ENCODE data around the gene ASPHD1. TPM values are rescaled to one million over a fixed set of nuclear protein-coding genes. Genes with fewer than 3 reads are reported as not detected.

ASPHD1 gene
- total RNA-seq, 4 donors from 2014 or later: 0.40 to 1.2 (median 1.1) TPM; not detected in 1

GRCh38 chr16:29899516-29900101, 679 bp upstream of the ASPHD1 start, which contains the start of gene SEZ6L2:
Gene SEZ6L2, minus strand, starts transcription at chr16:29899550. Its CDS starts 531 bp downstream, at chr16:29899019.
- peak; percentile 86 for DNase-seq
- no peaks in the 10 kb centered on the region for H3K9me3 ChIP-seq
- in situ Hi-C loops (cut with MboI; ENCODE audit: low pct_ligation_motif_present in 1 of 4, low pct_unique_long_range_greater_than_20kb in 1 of 4, low sequenced_read_pairs in 3 of 4): loop anchor here in 1 of 4 donors (25.0 kb wide), 1 partner anchor 138 kb away; the partner anchor contains the start of gene TLCD3B
- WGBS, 2 donors (ENCODE audit: low coverage in 1 of 2): 0 to 4% methylated on average over 2 to 25 of the region's 29 CpGs
- H3K36me3 ChIP-seq: no peaks in the 10 kb centered on the region
- peaks cover 31% of the 10 kb centered on the region for H3K27me3 ChIP-seq
- intact Hi-C loops (cut with DNase I; ENCODE audit: low total_unique reads): no loop called here
- H3K4me1 ChIP-seq: peaks cover 2 to 22% (median 15%) of the 10 kb centered on the region in 4 donors
- TF ChIP-seq POLR2A (IDR thresholded peaks at IDR 0.05): peak; percentile 37
- no peak for TF ChIP-seq EP300 (IDR thresholded peaks at IDR 0.05; ENCODE audit: low read depth)
- TF ChIP-seq POLR2AphosphoS5 (IDR thresholded peaks at IDR 0.05): peak in 2 of 3 donors; percentile 18 to 26
- TF ChIP-seq CTCF (IDR thresholded peaks at IDR 0.05): peak in 3 of 5 experiments; percentile 23 to 72 (median 62)
- peak within 1 kb of the TSS; percentile 30 to 74 (median 50) for H3K4me3 ChIP-seq
- peak within 1 kb of the TSS; percentile 63 to 74 (median 69) for H3K27ac ChIP-seq

DNA sequence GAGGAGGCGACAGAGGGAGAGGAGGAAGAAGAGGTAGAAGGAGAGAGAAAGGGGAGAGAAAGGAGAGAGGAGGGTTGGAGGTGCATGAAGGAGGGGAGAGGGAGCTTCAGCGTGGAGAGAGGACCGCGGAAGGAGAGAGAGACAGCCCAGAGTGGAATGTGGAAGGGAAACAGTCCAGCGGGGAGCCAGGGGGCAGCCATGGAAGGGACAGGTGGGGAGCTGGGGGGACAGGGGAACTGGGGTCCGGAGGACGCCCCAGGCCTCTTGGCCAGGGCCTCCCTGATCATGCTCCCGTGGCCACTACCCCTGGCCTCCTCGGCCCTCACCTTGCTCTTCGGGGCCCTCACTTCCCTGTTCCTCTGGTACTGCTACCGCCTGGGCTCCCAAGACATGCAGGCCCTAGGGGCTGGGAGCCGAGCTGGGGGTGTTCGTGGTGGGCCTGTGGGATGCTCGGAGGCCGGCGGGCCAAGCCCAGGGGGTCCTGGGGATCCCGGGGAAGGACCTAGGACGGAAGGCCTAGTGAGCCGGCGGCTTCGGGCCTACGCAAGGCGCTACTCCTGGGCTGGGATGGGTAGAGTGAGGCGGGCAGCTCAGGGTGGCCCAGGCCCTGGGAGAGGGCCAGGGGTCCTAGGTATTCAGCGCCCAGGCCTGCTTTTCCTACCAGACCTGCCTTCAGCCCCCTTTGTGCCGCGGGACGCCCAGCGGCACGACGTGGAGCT, 759 bp downstream of the ASPHD1 start:
- no peak overlapping the region for H3K27ac ChIP-seq
- WGBS, 2 donors (ENCODE audit: low coverage in 1 of 2): 22 to 60% methylated on average over 5 to 31 of the region's 31 CpGs
- intact Hi-C loops (cut with DNase I; ENCODE audit: low total_unique reads): no loop called here

GRCh38 chr16:29901607-29901945, 1.3 kb downstream of the ASPHD1 start:
- peaks cover 31% of the 10 kb centered on the region for H3K27me3 ChIP-seq
- 88% methylated on average over 16 of the region's 19 CpGs; no CpG with 5 or more reads in 1 of the 2 donors for WGBS, 2 donors (ENCODE audit: low coverage in 1 of 2)

More for the DNA sequence above, 759 bp downstream of the ASPHD1 start:
- H3K27me3 ChIP-seq: peaks cover 31% of the 10 kb centered on the region
- peak overlapping the region in 3 of 4 donors; percentile 30 to 74 (median 63) for H3K4me3 ChIP-seq
- DNase-seq: no peak
- no peaks in the 10 kb centered on the region for H3K36me3 ChIP-seq
- TF ChIP-seq CTCF (IDR thresholded peaks at IDR 0.05) (no peak), POLR2AphosphoS5 (IDR thresholded peaks at IDR 0.05) (no peak), POLR2A (IDR thresholded peaks at IDR 0.05) (no peak), EP300 (IDR thresholded peaks at IDR 0.05; ENCODE audit: low read depth) (no peak)
- peaks cover 2 to 22% (median 15%) of the 10 kb centered on the region in 4 donors for H3K4me1 ChIP-seq
- no peaks in the 10 kb centered on the region for H3K9me3 ChIP-seq
- in situ Hi-C loops (cut with MboI; ENCODE audit: low pct_ligation_motif_present in 1 of 4, low pct_unique_long_range_greater_than_20kb in 1 of 4, low sequenced_read_pairs in 3 of 4): no loop called here

More at GRCh38 chr16:29901607-29901945, 1.3 kb downstream of the ASPHD1 start:
- TF ChIP-seq POLR2A (IDR thresholded peaks at IDR 0.05) (no peak), CTCF (IDR thresholded peaks at IDR 0.05) (no peak), EP300 (IDR thresholded peaks at IDR 0.05; ENCODE audit: low read depth) (no peak), POLR2AphosphoS5 (IDR thresholded peaks at IDR 0.05) (no peak)
- no peaks in the 10 kb centered on the region for H3K9me3 ChIP-seq
- no peaks in the 10 kb centered on the region for H3K36me3 ChIP-seq
- no peak overlapping the region for H3K4me3 ChIP-seq
- in situ Hi-C loops (cut with MboI; ENCODE audit: low pct_ligation_motif_present in 1 of 4, low pct_unique_long_range_greater_than_20kb in 1 of 4, low sequenced_read_pairs in 3 of 4) (no loop called here), intact Hi-C loops (cut with DNase I; ENCODE audit: low total_unique reads) (no loop called here)
- no peak overlapping the region for H3K27ac ChIP-seq
- peaks cover 2 to 22% (median 15%) of the 10 kb centered on the region in 4 donors for H3K4me1 ChIP-seq
- DNase-seq: no peak

All from transverse colon (tissue), 4 donors.